ENCODE results near the gene MMP14. TPM values are rescaled to one million over a fixed set of nuclear protein-coding genes. Genes with fewer than 3 reads are reported as not detected.

The MMP14 gene
- total RNA-seq, 1 donor from 2014 or later = 490 TPM

- Mint-ChIP-seq H3K4me3 (ENCODE audit: unreplicated experiment) (peak overlapping the region; percentile 82), H3K27ac (ENCODE audit: unreplicated experiment) (peak overlapping the region; percentile 87), H3K27me3 (ENCODE audit: unreplicated experiment) (no peaks in the 10 kb centered on the region), H3K36me3 (ENCODE audit: unreplicated experiment) (peaks cover 11% of the 10 kb centered on the region), H3K9me3 (ENCODE audit: unreplicated experiment) (no peaks in the 10 kb centered on the region), H3K4me1 (ENCODE audit: unreplicated experiment) (peaks cover 17% of the 10 kb centered on the region)
- peak; percentile 92 for TF ChIP-seq CTCF (IDR thresholded peaks at IDR 0.05)
- peak; percentile 92 for DNase-seq (ENCODE audit: extremely low spot score, unreplicated experiment)
These were observed 35.8 kb downstream of the MMP14 start for GRCh38 chr14:22872033-22872832.

DNA sequence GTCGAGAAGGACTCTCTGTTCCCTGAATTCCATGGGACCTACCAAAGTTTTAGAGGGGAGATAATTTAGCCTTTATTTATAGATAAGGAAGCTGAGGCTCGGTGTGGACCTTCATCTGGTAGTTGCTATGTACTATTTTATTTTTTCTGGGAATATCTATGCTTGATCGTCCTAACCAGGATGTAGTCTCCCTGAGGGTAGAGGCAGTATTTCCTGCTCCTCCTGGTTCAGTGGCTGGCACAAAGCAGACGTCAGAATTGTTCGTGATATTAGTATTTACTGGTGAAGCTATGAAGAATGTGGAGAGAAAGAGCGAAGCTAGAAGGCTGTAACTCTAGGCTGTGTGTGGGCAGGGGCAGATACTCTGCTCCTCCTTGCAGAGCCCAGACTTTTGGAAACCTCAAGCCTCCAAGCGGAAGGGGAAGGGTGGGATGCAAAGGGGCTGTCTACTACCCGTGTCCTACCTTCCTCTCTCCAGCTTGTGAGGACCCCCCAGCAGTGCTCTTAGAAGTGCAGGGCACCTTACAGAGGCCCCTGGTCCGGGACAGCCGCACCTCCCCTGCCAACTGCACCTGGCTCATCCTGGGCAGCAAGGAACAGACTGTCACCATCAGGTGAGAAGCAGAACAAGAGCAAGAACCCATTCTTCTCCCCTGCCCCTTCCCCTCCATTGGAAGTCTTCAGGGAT is 36.6 kb downstream of the MMP14 start:
- Mint-ChIP-seq H3K4me3 (ENCODE audit: unreplicated experiment) (peak overlapping the region; percentile 82), H3K4me1 (ENCODE audit: unreplicated experiment) (peaks cover 17% of the 10 kb centered on the region), H3K27ac (ENCODE audit: unreplicated experiment) (peak overlapping the region; percentile 87), H3K9me3 (ENCODE audit: unreplicated experiment) (no peaks in the 10 kb centered on the region), H3K36me3 (ENCODE audit: unreplicated experiment) (peaks cover 17% of the 10 kb centered on the region), H3K27me3 (ENCODE audit: unreplicated experiment) (no peaks in the 10 kb centered on the region)
- TF ChIP-seq CTCF (IDR thresholded peaks at IDR 0.05) = no peak
- DNase-seq (ENCODE audit: extremely low spot score, unreplicated experiment) = no peak

- H3K4me3 Mint-ChIP-seq (ENCODE audit: unreplicated experiment) = no peak overlapping the region
- no peak for DNase-seq (ENCODE audit: extremely low spot score, unreplicated experiment)
- H3K27ac Mint-ChIP-seq (ENCODE audit: unreplicated experiment) = no peak overlapping the region
- no peak for TF ChIP-seq CTCF (IDR thresholded peaks at IDR 0.05)
- no peaks in the 10 kb centered on the region for H3K27me3 Mint-ChIP-seq (ENCODE audit: unreplicated experiment)
- H3K4me1 Mint-ChIP-seq (ENCODE audit: unreplicated experiment) = peaks cover 17% of the 10 kb centered on the region
- H3K36me3 Mint-ChIP-seq (ENCODE audit: unreplicated experiment) = peaks cover 24% of the 10 kb centered on the region
- H3K9me3 Mint-ChIP-seq (ENCODE audit: unreplicated experiment) = no peaks in the 10 kb centered on the region
These were observed 38.8 kb downstream of the MMP14 start for GRCh38 chr14:22875003-22875747.

GRCh38 chr14:22875748-22876319 is 39.4 kb downstream of the MMP14 start:
- no peak for TF ChIP-seq CTCF (IDR thresholded peaks at IDR 0.05)
- no peak overlapping the region for H3K27ac Mint-ChIP-seq (ENCODE audit: unreplicated experiment)
- peaks cover 11% of the 10 kb centered on the region for H3K4me1 Mint-ChIP-seq (ENCODE audit: unreplicated experiment)
- H3K36me3 Mint-ChIP-seq (ENCODE audit: unreplicated experiment) = peaks cover 24% of the 10 kb centered on the region
- DNase-seq (ENCODE audit: extremely low spot score, unreplicated experiment) = no peak
- H3K4me3 Mint-ChIP-seq (ENCODE audit: unreplicated experiment) = no peak overlapping the region
- H3K9me3 Mint-ChIP-seq (ENCODE audit: unreplicated experiment) = no peaks in the 10 kb centered on the region
- no peaks in the 10 kb centered on the region for H3K27me3 Mint-ChIP-seq (ENCODE audit: unreplicated experiment)
